HepG2 (cell line): ENCODE data around the gene TRPC1. TPM values are rescaled to one million over a fixed set of nuclear protein-coding genes. Genes with fewer than 3 reads are reported as not detected.

ENCODE experiments used
- ATAC-seq: fragments of 200-7000 bp; cut with Tn5 transposase; 3 replicates; pipeline ENCODE4 v1.9.1; 2020; ENCODE audit warnings: mild to moderate bottlenecking, moderate library complexity
- BruUV-seq: library from RNA; stranded (reverse); fragments of 400-500 nt; replicated peaks from 2 replicates; lab custom pipeline; 2021; lab: Mats Ljungman, UMichigan
- CTCF ChIA-PET: fragments of 300-600 bp; formaldehyde crosslinking; extraction: SDS; loops from one replicate; lab custom pipeline; 2021; ENCODE audit warnings: low total read pairs, inconsistent platforms, low intra/inter-chr PET ratio; lab: Yijun Ruan, JAX
- POLR2A ChIA-PET: fragments of 350-600 bp; sonication (Branson Sonifier 250); formaldehyde crosslinking; loops from one replicate; lab custom pipeline; 2020; ENCODE audit warnings: antibody characterized with exemption, inconsistent platforms; lab: Yijun Ruan, JAX
- DNase-seq: peaks from one replicate; pipeline ENCODE4 v3.0.0-alpha.2; 2015; ENCODE audit warnings: low spot score
- FAIRE-seq: peaks from 3 replicates; lab custom pipeline; 2011; peaks lifted over from hg19 to GRCh38; lab: Jason Lieb, UNC
- H2AFZ ChIP-seq: one replicate; pipeline ENCODE4 v1.6.1; 2011; ENCODE audit warnings: low read length, inconsistent platforms
- H3K27ac ChIP-seq: fragments of 300-600 bp; 3 replicates; pipeline ENCODE4 v1.8.0; 2011; ENCODE audit warnings: mixed run types, mild to moderate bottlenecking, mixed read lengths, low read length, inconsistent platforms; ENCODE audit not compliant: insufficient read depth; ENCODE audit errors: extremely low read length
- H3K27me3 ChIP-seq, 2 experiments: fragments of 200-600 bp in 1 of 2; 2 replicates in 1 of 2; 3 replicates in 1 of 2; pipeline versions ENCODE4 v1.6.0 to v1.8.0; 2011; ENCODE audit warnings: low read length in 2 of 2, mild to moderate bottlenecking in 2 of 2, moderate library complexity in 2 of 2, inconsistent platforms in 1 of 2; ENCODE audit not compliant: insufficient read depth in 2 of 2, control insufficient read depth in 1 of 2
- H3K36me3 ChIP-seq, 2 experiments: fragments of 200-600 bp in 1 of 2; replicated peaks in 1 of 2; 2 replicates in 1 of 2; 3 replicates in 1 of 2; pipeline versions ENCODE4 v1.5.1 to v1.8.0; 2011; ENCODE audit warnings: low read length in 2 of 2, inconsistent platforms in 1 of 2; ENCODE audit not compliant: insufficient read depth in 2 of 2, control insufficient read depth in 1 of 2
- H3K4me1 ChIP-seq: 2 replicates; pipeline ENCODE4 v1.5.1; 2012; ENCODE audit warnings: low read length, inconsistent platforms; ENCODE audit not compliant: insufficient read depth
- H3K4me2 ChIP-seq: 2 replicates; pipeline ENCODE4 v1.6.0; 2011; ENCODE audit warnings: low read depth, low read length, inconsistent platforms
- H3K4me3 ChIP-seq, 3 experiments: fragments of 200-600 bp in 1 of 3; sonication (generic), shearing (Covaris generic) in 1 of 3; replicated peaks in 1 of 3; 2 replicates each; pipeline ENCODE4 v1.5.1; 2011 to 2016; ENCODE audit warnings: low read length in 3 of 3, inconsistent platforms in 2 of 3, low read depth in 2 of 3, mild to moderate bottlenecking in 2 of 3, control low read depth in 1 of 3, mixed read lengths in 1 of 3; ENCODE audit not compliant: insufficient read depth in 1 of 3
- H3K79me2 ChIP-seq: one replicate; pipeline ENCODE4 v1.6.1; 2011; ENCODE audit warnings: low read length, inconsistent platforms; ENCODE audit not compliant: insufficient read depth
- H3K9ac ChIP-seq: 2 replicates; pipeline ENCODE4 v1.6.0; 2011; ENCODE audit warnings: mild to moderate bottlenecking, low read depth, low read length, inconsistent platforms; ENCODE audit not compliant: insufficient read depth
- H3K9me3 ChIP-seq: 2 replicates; pipeline ENCODE4 v1.5.1; 2012; ENCODE audit warnings: mild to moderate bottlenecking, low read length
- H4K20me1 ChIP-seq: 2 replicates; pipeline ENCODE4 v1.6.0; 2011; ENCODE audit warnings: inconsistent platforms, mild to moderate bottlenecking, low read length, moderate library complexity; ENCODE audit not compliant: insufficient read depth
- ARID5B ChIP-seq: IDR thresholded peaks from 2 replicates; pipeline ENCODE4 v1.4.0; 2020; ENCODE audit warnings: mild to moderate bottlenecking, missing genetic modification reagents
- PLSCR1 ChIP-seq: sonication (generic); formaldehyde crosslinking; IDR thresholded peaks from 2 replicates; pipeline ENCODE4 v1.5.0; 2020; ENCODE audit warnings: missing genetic modification reagents, mild to moderate bottlenecking, borderline replicate concordance
- SOX6 ChIP-seq, 2 experiments: fragments of 450-650 bp in 1 of 2; sonication (generic) in 1 of 2; formaldehyde crosslinking in 1 of 2; IDR thresholded peaks; 2 replicates each; pipeline versions ENCODE4 v1.4.0 to v1.6.1; 2017 to 2020; ENCODE audit warnings: antibody characterized with exemption in 1 of 2, mild to moderate bottlenecking in 1 of 2, missing genetic modification reagents in 1 of 2
- SRY ChIP-seq: sonication (generic); formaldehyde crosslinking; IDR thresholded peaks from 2 replicates; pipeline ENCODE4 v1.8.0; 2022; ENCODE audit warnings: mild to moderate bottlenecking, missing genetic modification reagents
- TCF7L2 ChIP-seq: IDR thresholded peaks from 2 replicates; pipeline ENCODE4 v1.6.1; 2011; ENCODE audit warnings: mild to moderate bottlenecking, low read depth, low read length, moderate library complexity
- ZNF333 ChIP-seq: sonication (generic); formaldehyde crosslinking; IDR thresholded peaks from 2 replicates; pipeline ENCODE4 v1.4.0; 2020; ENCODE audit warnings: mild to moderate bottlenecking, missing genetic modification reagents, borderline replicate concordance
- ZSCAN12 ChIP-seq: sonication (generic); formaldehyde crosslinking; IDR thresholded peaks from 2 replicates; pipeline ENCODE4 v1.9.0; 2021; ENCODE audit warnings: mild to moderate bottlenecking, missing genetic modification reagents
- ZSCAN29 ChIP-seq: sonication (generic); formaldehyde crosslinking; conservative IDR thresholded peaks from 2 replicates; pipeline ENCODE4 v1.4.0; 2020; ENCODE audit warnings: mild to moderate bottlenecking, missing genetic modification reagents
- WGBS: methylation state at CpG from one replicate; pipeline ENCODE4 v1.1.6; 2017; ENCODE audit warnings: low lambda C conversion rate; 5-methylcytosine and 5-hydroxymethylcytosine counted together
- in situ Hi-C: cut with HindIII; loops from 2 replicates; pipeline ENCODE4 v1.10.0; 2017; ENCODE audit warnings: low pct_unique_long_range_greater_than_20kb; ENCODE audit not compliant: extremely low pct_ligation_motif_present
- intact Hi-C: fragments of 100-400 bp; cut with micrococcal nuclease; formaldehyde crosslinking; loops from one replicate; pipeline ENCODE4 v1.10.0; 2022; ENCODE audit not compliant: unreplicated experiment
- polyA plus RNA-seq, 8 experiments: library from polyadenylated mRNA; depleted of rRNA in 3 of 8; stranded (reverse) in 7 of 8; unstranded in 1 of 8; fragments of >200 nt; fragmentation: Illumina TruSeq in 4 of 8; extraction: Trizol in 4 of 8; gene quantifications; 2 replicates each; pipeline versions ENCODE4 v1.2.1 to v1.2.3, GENCODE V29; 2011 to 2016; ENCODE audit warnings: low read depth in 4 of 8, missing spikeins in 1 of 8, mixed read lengths in 1 of 8; ENCODE audit not compliant: insufficient read depth in 1 of 8
- total RNA-seq, 5 experiments: library from RNA; depleted of rRNA; stranded (reverse); fragments of >200 nt; fragmentation: Illumina TruSeq; extraction: Trizol; gene quantifications; 2 replicates each; pipeline ENCODE4 v1.2.3, GENCODE V29; 2016; ENCODE audit warnings: low read depth in 1 of 5

Gene TRPC1
- total and polyA plus RNA-seq, 2 of the 13 experiments (the other 11 are each of a cell fraction or from before 2014, with no cell fraction given): 10.8 to 13.1 TPM

- no peak for TF ChIP-seq ZSCAN29
- TF ChIP-seq SRY (CRISPR knock-in tag): no peak
- TF ChIP-seq ARID5B (CRISPR knock-in tag): no peak
- TF ChIP-seq ZNF333 (CRISPR knock-in tag): no peak
- TF ChIP-seq, all 625 proteins: peak for 0
These were observed 55.8 kb downstream of the TRPC1 start (continued) for GRCh38 chr3:142779591-142779990.

- 100% methylated on average over 2 of the region's 2 CpGs for WGBS
- no peak for ATAC-seq
- no peak for FAIRE-seq
These were observed 58.8 kb downstream of the TRPC1 start for GRCh38 chr3:142782616-142783015.

More at GRCh38 chr3:142782616-142783015, 58.8 kb downstream of the TRPC1 start:
- no peaks in the 10 kb centered on the region for H3K27me3 ChIP-seq
- in situ Hi-C loops: no loop called here
- 0 out of 5 replicates have a peak, but pooled peaks cover 1 to 11% of the 10 kb centered on the region in 2 experiments for H3K36me3 ChIP-seq
- no peaks in the 10 kb centered on the region for H3K9me3 ChIP-seq
- DNase-seq: no peak
- no peak overlapping the region for H3K4me2 ChIP-seq
- CTCF ChIA-PET: no interaction called here
- intact Hi-C loops: no loop called here
- H4K20me1 ChIP-seq: no peaks in the 10 kb centered on the region
- no peak overlapping the region for H2AFZ ChIP-seq
- no peaks in the 10 kb centered on the region for H3K4me1 ChIP-seq
- no peak overlapping the region for H3K4me3 ChIP-seq
- H3K27ac ChIP-seq: no peak overlapping the region
- H3K79me2 ChIP-seq: no peaks in the 10 kb centered on the region
- POLR2A ChIA-PET: no interaction called here
- H3K9ac ChIP-seq: no peak overlapping the region
- BruUV-seq: no TSS peak
- TF ChIP-seq PLSCR1 (CRISPR knock-in tag) (no peak), ZSCAN12 (no peak), SOX6 (IDR thresholded peaks at IDR 0.05) (no peak), SOX6 (CRISPR knock-in tag; IDR thresholded peaks at IDR 0.05) (no peak), TCF7L2 (no peak)
